GM12872 (cell line): Measurements from ENCODE around the gene COL20A1.

Experiments used
- CTCF ChIP-seq: IDR thresholded peaks from 3 replicates; pipeline ENCODE4 v1.5.1; 2011; ENCODE audit warnings: low read depth, mild to moderate bottlenecking, low read length, moderate library complexity; ENCODE audit not compliant: insufficient read depth

Gene COL20A1

GRCh38 chr20:63256954-63257353, 36.0 kb upstream of the COL20A1 start:
- no peak for TF ChIP-seq CTCF

- TF ChIP-seq CTCF = no peak
Observed at GRCh38 chr20:63257629-63258028, 35.4 kb upstream of the COL20A1 start.

- TF ChIP-seq CTCF = no peak
Observed at GRCh38 chr20:63258781-63259180, 34.2 kb upstream of the COL20A1 start.

GRCh38 chr20:63259734-63260460, 33.1 kb upstream of the COL20A1 start:
- no peak for TF ChIP-seq CTCF

- no peak for TF ChIP-seq CTCF
Observed at GRCh38 chr20:63260521-63260920, 32.5 kb upstream of the COL20A1 start.

GRCh38 chr20:63261060-63261794, 31.8 kb upstream of the COL20A1 start:
- TF ChIP-seq CTCF = no peak

GRCh38 chr20:63261795-63262528, 31.0 kb upstream of the COL20A1 start:
- TF ChIP-seq CTCF = no peak
